ENCODE measurements around the gene MARCHF3. TPM values are rescaled to one million over a fixed set of nuclear protein-coding genes. Genes with fewer than 3 reads are reported as not detected.

The MARCHF3 gene
- total RNA-seq, 1 experiment from 2014 or later, result 16.1 TPM

GRCh38 chr5:126912616-126913200, 117.7 kb downstream of the MARCHF3 start:
- Mint-ChIP-seq H3K4me1 (peaks cover 16% of the 10 kb centered on the region), H3K27ac (0 out of 2 replicates have a peak overlapping the region, but pooled peaks have one; percentile 2), H3K9me3 (peaks cover 39% of the 10 kb centered on the region), H3K4me3 (no peak overlapping the region), H3K36me3 (peaks cover 53% of the 10 kb centered on the region), H3K27me3 (ENCODE audit: low read depth) (peaks cover 5% of the 10 kb centered on the region)
- ChIA-PET CTCF (no interaction called here), POLR2A (no interaction called here)
- ATAC-seq (no peak), DNase-seq (ENCODE audit: low spot score) (no peak)
- TF ChIP-seq TEAD1 (CRISPR knock-in tag; IDR thresholded peaks at IDR 0.05), result no peak
- TF ChIP-seq GTF2I (CRISPR knock-in tag; conservative IDR thresholded peaks at IDR 0.05), result no peak
- no peak for TF ChIP-seq ZNF423 (CRISPR knock-in tag; IDR thresholded peaks at IDR 0.05)
- no peak for TF ChIP-seq JAZF1 (CRISPR knock-in tag; IDR thresholded peaks at IDR 0.05)

DNA sequence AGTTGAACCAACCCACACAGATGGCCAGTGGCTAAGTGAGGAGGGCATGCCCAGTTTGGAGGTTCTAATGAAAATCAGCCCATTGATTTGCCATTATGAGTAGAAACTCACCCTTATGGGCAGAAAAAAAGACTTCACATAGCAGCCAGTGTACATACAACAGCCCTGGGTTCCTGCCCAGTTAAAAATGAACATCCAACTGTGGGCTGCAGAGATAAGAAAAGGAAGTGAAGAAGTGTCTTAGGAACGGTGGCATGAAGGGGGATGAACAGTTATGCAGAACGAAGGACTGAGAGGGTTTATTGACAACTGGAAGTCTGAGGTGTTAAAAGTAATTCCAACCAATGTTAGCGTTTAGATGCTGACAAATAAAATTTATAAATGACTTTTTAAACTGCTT, 118.4 kb downstream of the MARCHF3 start:
- POLR2A ChIA-PET, result no interaction called here
- peaks cover 8% of the 10 kb centered on the region for H3K4me1 Mint-ChIP-seq
- H3K4me3 Mint-ChIP-seq, result no peak overlapping the region
- H3K9me3 Mint-ChIP-seq, result peaks cover 39% of the 10 kb centered on the region
- ATAC-seq, result no peak
- CTCF ChIA-PET, result no interaction called here
- TF ChIP-seq RELA (CRISPR knock-in tag; IDR thresholded peaks at IDR 0.05; ENCODE audit: borderline replicate concordance), result no peak
- no peak for TF ChIP-seq E2F5 (CRISPR knock-in tag; IDR thresholded peaks at IDR 0.05)
- TF ChIP-seq, protein P1, sequence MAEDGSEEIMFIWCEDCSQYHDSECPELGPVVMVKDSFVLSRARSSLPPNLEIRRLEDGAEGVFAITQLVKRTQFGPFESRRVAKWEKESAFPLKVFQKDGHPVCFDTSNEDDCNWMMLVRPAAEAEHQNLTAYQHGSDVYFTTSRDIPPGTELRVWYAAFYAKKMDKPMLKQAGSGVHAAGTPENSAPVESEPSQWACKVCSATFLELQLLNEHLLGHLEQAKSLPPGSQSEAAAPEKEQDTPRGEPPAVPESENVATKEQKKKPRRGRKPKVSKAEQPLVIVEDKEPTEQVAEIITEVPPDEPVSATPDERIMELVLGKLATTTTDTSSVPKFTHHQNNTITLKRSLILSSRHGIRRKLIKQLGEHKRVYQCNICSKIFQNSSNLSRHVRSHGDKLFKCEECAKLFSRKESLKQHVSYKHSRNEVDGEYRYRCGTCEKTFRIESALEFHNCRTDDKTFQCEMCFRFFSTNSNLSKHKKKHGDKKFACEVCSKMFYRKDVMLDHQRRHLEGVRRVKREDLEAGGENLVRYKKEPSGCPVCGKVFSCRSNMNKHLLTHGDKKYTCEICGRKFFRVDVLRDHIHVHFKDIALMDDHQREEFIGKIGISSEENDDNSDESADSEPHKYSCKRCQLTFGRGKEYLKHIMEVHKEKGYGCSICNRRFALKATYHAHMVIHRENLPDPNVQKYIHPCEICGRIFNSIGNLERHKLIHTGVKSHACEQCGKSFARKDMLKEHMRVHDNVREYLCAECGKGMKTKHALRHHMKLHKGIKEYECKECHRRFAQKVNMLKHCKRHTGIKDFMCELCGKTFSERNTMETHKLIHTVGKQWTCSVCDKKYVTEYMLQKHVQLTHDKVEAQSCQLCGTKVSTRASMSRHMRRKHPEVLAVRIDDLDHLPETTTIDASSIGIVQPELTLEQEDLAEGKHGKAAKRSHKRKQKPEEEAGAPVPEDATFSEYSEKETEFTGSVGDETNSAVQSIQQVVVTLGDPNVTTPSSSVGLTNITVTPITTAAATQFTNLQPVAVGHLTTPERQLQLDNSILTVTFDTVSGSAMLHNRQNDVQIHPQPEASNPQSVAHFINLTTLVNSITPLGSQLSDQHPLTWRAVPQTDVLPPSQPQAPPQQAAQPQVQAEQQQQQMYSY (CRISPR knock-in tag; IDR thresholded peaks at IDR 0.05), result no peak
- no peak for TF ChIP-seq TCF7 (CRISPR knock-in tag; IDR thresholded peaks at IDR 0.05; ENCODE audit: low read depth)
- TF ChIP-seq, protein P2, sequence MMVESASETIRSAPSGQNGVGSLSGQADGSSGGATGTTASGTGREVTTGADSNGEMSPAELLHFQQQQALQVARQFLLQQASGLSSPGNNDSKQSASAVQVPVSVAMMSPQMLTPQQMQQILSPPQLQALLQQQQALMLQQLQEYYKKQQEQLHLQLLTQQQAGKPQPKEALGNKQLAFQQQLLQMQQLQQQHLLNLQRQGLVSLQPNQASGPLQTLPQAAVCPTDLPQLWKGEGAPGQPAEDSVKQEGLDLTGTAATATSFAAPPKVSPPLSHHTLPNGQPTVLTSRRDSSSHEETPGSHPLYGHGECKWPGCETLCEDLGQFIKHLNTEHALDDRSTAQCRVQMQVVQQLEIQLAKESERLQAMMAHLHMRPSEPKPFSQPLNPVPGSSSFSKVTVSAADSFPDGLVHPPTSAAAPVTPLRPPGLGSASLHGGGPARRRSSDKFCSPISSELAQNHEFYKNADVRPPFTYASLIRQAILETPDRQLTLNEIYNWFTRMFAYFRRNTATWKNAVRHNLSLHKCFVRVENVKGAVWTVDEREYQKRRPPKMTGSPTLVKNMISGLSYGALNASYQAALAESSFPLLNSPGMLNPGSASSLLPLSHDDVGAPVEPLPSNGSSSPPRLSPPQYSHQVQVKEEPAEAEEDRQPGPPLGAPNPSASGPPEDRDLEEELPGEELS (CRISPR knock-in tag; IDR thresholded peaks at IDR 0.05), result no peak
- TF ChIP-seq ZNF425 (CRISPR knock-in tag; conservative IDR thresholded peaks at IDR 0.05), result no peak
- TF ChIP-seq, protein P3, sequence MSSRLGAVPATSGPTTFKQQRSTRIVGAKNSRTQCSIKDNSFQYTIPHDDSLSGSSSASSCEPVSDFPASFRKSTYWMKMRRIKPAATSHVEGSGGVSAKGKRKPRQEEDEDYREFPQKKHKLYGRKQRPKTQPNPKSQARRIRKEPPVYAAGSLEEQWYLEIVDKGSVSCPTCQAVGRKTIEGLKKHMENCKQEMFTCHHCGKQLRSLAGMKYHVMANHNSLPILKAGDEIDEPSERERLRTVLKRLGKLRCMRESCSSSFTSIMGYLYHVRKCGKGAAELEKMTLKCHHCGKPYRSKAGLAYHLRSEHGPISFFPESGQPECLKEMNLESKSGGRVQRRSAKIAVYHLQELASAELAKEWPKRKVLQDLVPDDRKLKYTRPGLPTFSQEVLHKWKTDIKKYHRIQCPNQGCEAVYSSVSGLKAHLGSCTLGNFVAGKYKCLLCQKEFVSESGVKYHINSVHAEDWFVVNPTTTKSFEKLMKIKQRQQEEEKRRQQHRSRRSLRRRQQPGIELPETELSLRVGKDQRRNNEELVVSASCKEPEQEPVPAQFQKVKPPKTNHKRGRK (CRISPR knock-in tag; IDR thresholded peaks at IDR 0.05; ENCODE audit: borderline replicate concordance), result no peak
- no peak for TF ChIP-seq STAT6 (CRISPR knock-in tag; conservative IDR thresholded peaks at IDR 0.05; ENCODE audit: low read depth)
- TF ChIP-seq IRF2 (CRISPR knock-in tag; IDR thresholded peaks at IDR 0.05; ENCODE audit: borderline replicate concordance, low read depth), result no peak
- TF ChIP-seq, protein P4, sequence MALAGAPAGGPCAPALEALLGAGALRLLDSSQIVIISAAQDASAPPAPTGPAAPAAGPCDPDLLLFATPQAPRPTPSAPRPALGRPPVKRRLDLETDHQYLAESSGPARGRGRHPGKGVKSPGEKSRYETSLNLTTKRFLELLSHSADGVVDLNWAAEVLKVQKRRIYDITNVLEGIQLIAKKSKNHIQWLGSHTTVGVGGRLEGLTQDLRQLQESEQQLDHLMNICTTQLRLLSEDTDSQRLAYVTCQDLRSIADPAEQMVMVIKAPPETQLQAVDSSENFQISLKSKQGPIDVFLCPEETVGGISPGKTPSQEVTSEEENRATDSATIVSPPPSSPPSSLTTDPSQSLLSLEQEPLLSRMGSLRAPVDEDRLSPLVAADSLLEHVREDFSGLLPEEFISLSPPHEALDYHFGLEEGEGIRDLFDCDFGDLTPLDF (CRISPR knock-in tag; IDR thresholded peaks at IDR 0.05), result no peak
- H3K27me3 Mint-ChIP-seq (ENCODE audit: low read depth), result peaks cover 5% of the 10 kb centered on the region
- peaks cover 53% of the 10 kb centered on the region for H3K36me3 Mint-ChIP-seq
- H3K27ac Mint-ChIP-seq, result no peak overlapping the region
- DNase-seq (ENCODE audit: low spot score), result no peak

Data from WTC11 (cell line).